SK-N-MC (cell line): ENCODE measurements around the gene DDX19B.
"Not testable (repeated sequence)": the region's sequence is repeated elsewhere in the genome, so short reads cannot be mapped to it uniquely, and the experiment has no call there.

ENCODE experiments used
- DNase-seq: peaks from one replicate; pipeline ENCODE4 v3.0.0-alpha.2; 2011; ENCODE audit warnings: low read depth, low spot score
- H3K27ac ChIP-seq: fragments of 200-600 bp; sonication (generic); 2 replicates; pipeline ENCODE4 v1.5.1; 2016; ENCODE audit warnings: mixed run types
- H3K36me3 ChIP-seq: fragments of 200-600 bp; sonication (generic); 2 replicates; pipeline ENCODE4 v1.6.1; 2017; ENCODE audit warnings: antibody characterized with exemption, low read length, mixed read lengths; ENCODE audit not compliant: insufficient read depth
- H3K4me3 ChIP-seq: fragments of 200-600 bp; sonication (generic); 2 replicates; pipeline ENCODE4 v1.5.1; 2016
- H3K9ac ChIP-seq: fragments of 200-600 bp; sonication (generic); 2 replicates; pipeline ENCODE4 v1.8.0; 2017; ENCODE audit warnings: mixed run types, mixed read lengths; ENCODE audit not compliant: insufficient read length
- H3K9me3 ChIP-seq: fragments of 200-600 bp; sonication (generic); 2 replicates; pipeline ENCODE4 v1.6.1; 2017; ENCODE audit warnings: low read depth, mild to moderate bottlenecking, antibody characterized with exemption, low read length, moderate library complexity, mixed read lengths
- EZH2 ChIP-seq: fragments of 200-600 bp; sonication (generic); IDR thresholded peaks from one replicate; pipeline ENCODE4 v1.6.1; 2017; ENCODE audit warnings: antibody characterized with exemption
- FOXP2 ChIP-seq: optimal IDR thresholded peaks from 2 replicates; pipeline ENCODE3; 2011; ENCODE audit warnings: mild to moderate bottlenecking, moderate library complexity; ENCODE audit not compliant: insufficient read depth; ENCODE audit errors: extremely low read length, control extremely low read depth
- POLR2AphosphoS5 ChIP-seq: IDR thresholded peaks from 2 replicates; pipeline ENCODE4 v1.6.1; 2012; ENCODE audit warnings: mild to moderate bottlenecking, low read depth, low read length, borderline replicate concordance

DDX19B gene

DNA sequence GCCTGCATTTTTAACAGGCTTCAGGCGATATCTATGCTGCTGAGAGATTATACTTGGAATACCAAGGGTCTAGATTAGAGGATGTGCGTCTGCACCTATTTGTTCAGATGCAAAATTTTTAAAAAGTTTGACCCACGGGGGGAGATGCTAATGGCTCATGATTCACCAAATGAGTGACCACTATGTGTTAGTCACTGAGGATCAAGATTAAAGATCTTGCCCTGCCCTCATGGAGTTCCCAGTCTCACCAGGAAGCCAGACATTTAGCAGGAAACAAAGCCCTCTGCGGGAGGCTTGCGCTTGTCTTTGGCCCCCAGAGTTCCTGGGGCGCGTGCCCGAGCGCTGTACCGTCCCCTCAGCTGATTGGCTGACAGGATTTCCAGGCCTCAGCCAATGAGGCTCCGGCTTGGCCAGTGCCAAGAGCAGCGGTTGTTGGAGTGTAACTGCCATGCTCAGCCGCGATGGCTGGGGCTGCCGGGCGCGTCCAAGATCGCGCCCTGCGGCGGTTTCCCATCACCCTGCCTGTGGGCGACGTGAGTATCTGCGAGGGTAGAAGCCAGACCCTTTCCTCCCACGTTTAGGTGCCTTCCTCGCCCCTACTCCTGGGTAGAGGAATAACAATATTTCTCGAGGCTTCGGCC, 4.5 kb upstream of the DDX19B start:
- Histone ChIP-seq H3K4me3 (no peak overlapping the region), H3K27ac (no peak overlapping the region), H3K36me3 (no peaks in the 10 kb centered on the region), H3K9ac (no peak overlapping the region), H3K9me3 (no peaks in the 10 kb centered on the region)
- no peak for DNase-seq
- TF ChIP-seq POLR2AphosphoS5 = no peak
- TF ChIP-seq EZH2 = no peak
- TF ChIP-seq FOXP2 = no peak

DNA sequence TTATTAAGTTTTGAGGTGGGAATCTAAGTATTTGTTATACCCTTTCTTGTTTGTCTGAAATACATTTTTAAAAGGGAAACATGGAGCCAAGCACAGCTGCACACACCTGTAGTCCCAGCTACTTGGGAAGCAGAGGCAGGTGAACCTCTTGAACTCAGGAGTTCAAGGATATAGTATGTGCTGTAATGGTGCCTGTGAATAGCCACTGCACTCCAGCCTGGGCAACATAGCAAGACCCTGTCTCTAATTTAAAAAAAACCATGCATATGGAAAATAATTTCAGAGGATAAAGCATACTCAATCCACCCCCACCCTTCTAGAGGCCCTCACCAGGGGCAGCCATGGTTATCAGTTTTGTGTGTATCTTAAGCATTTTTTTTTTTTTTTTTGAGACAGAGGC, 3.4 kb upstream of the DDX19B start:
- H3K9me3 ChIP-seq = no peaks in the 10 kb centered on the region
- DNase-seq = no peak
- H3K36me3 ChIP-seq = no peaks in the 10 kb centered on the region
- H3K4me3 ChIP-seq = no peak overlapping the region
- no peak overlapping the region for H3K9ac ChIP-seq
- no peak overlapping the region for H3K27ac ChIP-seq
- TF ChIP-seq FOXP2 (no peak), POLR2AphosphoS5 (no peak), EZH2 (no peak)

DNA sequence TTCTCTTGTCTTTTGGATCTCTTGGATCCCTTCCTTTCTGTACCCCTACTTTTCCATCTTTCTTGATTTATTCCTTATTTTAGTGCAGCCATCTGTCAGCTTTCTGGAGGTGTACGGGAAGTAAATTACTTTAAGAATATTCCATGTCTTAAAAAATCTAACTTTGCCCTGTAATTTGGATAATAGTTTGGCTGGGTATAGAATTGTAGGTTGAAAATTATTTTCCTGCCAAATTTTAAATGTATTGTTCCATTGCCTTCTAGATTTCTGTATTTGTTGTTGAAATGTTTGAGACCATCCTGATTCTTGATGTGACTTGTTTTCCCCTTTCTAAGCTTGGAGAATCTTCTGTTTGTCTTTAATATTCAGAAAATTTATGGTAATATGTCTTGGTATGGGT, 2.1 kb downstream of the DDX19B start:
- no peak for DNase-seq
- H3K27ac ChIP-seq = no peak overlapping the region
- H3K9ac ChIP-seq = no peak overlapping the region
- peaks cover 3% of the 10 kb centered on the region; the same call in 1 of the 2 replicates for H3K36me3 ChIP-seq
- no peaks in the 10 kb centered on the region for H3K9me3 ChIP-seq
- no peak overlapping the region for H3K4me3 ChIP-seq
- TF ChIP-seq EZH2 (no peak), FOXP2 (no peak), POLR2AphosphoS5 (no peak)

DNA sequence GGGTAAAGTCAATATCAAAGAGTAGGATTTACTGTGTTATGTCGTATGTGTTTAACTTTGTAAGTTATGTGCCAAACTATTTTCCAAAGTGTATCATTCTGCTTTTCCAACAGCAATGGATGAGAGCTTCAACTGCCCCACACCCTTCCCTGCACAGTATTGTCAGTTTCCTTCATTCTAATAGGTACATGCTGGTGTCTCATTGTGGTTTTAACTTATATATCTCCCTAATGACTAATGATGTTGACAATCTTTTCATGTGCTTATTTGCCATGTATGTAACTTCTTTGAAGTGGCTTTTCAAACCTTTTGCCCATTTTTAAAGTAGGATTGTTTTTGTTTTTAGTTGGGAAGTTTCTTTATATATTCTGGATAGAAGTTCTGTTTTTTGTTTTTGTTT, 3.8 kb downstream of the DDX19B start:
- no peak for TF ChIP-seq FOXP2
- DNase-seq = no peak
- H3K4me3 ChIP-seq = no peak overlapping the region
- no peak overlapping the region for H3K9ac ChIP-seq
- H3K9me3 ChIP-seq = no peaks in the 10 kb centered on the region
- H3K36me3 ChIP-seq = peaks cover 3% of the 10 kb centered on the region; the same call in 1 of the 2 replicates
- no peak overlapping the region for H3K27ac ChIP-seq

DNA sequence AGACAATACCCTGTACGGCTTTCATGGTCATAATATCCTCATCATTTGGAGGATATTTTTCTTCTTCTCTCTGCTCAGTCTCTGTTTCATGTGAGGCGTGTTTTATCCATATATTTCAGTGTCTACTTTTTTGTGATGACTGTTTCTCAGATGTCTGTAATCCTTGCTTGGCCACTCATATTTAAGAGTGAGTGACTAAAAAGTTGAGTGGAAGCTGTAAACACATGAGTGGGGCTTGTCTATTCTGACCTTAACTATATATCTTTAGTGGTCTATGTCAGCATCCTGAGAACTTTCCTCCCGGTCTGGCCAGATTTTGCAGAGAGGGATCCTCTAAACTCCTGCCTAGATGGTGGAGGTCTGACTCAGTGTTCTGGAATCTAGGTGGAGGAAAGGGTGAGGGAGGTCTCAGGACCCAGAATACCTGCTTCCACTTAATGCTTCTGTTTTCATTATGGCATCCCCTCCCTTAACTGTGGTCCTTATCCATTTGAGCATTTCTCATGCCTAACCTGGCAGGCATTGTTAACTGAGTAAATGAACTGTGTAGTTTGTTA, 6.0 kb downstream of the DDX19B start:
- no peak overlapping the region for H3K9ac ChIP-seq
- no peak overlapping the region for H3K27ac ChIP-seq
- no peak for DNase-seq

DNA sequence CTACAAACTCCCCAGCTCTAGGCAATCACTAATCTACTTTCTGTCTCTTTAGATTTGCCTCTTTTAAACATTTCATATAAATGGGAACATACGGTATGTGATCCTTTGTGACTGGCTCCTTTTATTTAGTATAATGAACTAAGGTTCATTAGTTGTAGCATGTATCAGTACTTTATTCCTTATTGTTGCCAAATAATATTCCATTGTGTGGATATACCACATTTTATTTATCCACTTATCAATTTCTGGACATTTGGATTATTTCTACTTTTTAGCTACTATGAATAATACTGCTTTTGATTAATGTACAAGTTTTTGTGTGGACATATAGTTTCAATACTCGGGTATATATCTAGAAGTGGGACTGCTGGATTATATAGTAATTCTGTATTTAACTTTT, 7.9 kb downstream of the DDX19B start:
- Histone ChIP-seq H3K4me3 (no peak overlapping the region), H3K9me3 (no peaks in the 10 kb centered on the region), H3K9ac (no peak overlapping the region), H3K27ac (no peak overlapping the region), H3K36me3 (peaks cover 3% of the 10 kb centered on the region; the same call in 1 of the 2 replicates)
- TF ChIP-seq EZH2 (no peak), POLR2AphosphoS5 (no peak), FOXP2 (no peak)
- no peak for DNase-seq

More for the DNA sequence above, 6.0 kb downstream of the DDX19B start:
- no peak for TF ChIP-seq POLR2AphosphoS5
- no peak for TF ChIP-seq FOXP2
- no peak for TF ChIP-seq EZH2
- Histone ChIP-seq H3K9me3 (no peaks in the 10 kb centered on the region), H3K4me3 (no peak overlapping the region), H3K36me3 (peaks cover 3% of the 10 kb centered on the region; the same call in 1 of the 2 replicates)

DNA sequence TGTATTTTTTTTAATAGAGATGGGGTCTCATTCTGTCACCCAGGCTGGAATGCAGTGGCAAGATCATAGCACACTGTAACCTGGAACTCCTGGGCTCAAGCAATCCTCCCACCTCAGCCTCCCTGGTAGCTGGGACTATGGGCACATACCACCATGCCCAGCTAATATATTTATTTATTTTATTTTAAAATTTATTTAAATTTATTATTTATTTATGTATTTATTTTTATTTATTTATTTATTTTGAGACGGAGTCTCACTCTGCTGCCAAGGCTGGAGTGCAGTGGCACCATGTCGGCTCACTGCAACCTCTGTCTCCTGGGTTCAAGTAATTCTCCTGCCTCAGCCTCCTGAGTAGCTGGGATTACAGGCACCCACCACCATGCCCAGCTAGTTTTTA, 8.7 kb downstream of the DDX19B start:
- DNase-seq, H3K4me3 ChIP-seq, H3K27ac ChIP-seq, H3K9ac ChIP-seq, H3K36me3 ChIP-seq, H3K9me3 ChIP-seq: not testable (repeated sequence)

DNA sequence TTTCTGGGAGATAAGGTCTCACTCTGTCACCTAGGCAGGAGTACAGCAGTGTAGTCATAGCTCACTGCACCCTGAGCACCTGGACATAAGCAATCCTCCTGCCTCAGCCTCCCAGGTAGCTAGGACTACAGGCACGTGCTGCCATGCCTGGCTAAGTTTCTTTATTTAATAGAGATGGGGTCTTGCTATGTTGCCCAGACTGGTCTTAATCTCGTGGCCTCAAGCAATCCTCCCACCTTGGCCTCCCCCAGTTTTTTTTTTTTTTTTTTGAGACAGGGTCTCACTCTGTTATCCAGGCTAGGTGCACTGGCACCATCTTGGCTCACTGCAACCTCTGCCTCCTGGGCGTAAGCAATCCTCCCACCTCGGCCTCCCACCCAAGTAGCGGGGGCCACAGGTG, 21.1 kb downstream of the DDX19B start:
- Histone ChIP-seq H3K36me3 (no peaks in the 10 kb centered on the region; the same call in 1 of the 2 replicates), H3K27ac (no peak overlapping the region), H3K4me3 (no peak overlapping the region), H3K9me3 (no peaks in the 10 kb centered on the region), H3K9ac (no peak overlapping the region)
- no peak for TF ChIP-seq FOXP2
- TF ChIP-seq EZH2 = no peak
- TF ChIP-seq POLR2AphosphoS5 = no peak
- DNase-seq = no peak

DNA sequence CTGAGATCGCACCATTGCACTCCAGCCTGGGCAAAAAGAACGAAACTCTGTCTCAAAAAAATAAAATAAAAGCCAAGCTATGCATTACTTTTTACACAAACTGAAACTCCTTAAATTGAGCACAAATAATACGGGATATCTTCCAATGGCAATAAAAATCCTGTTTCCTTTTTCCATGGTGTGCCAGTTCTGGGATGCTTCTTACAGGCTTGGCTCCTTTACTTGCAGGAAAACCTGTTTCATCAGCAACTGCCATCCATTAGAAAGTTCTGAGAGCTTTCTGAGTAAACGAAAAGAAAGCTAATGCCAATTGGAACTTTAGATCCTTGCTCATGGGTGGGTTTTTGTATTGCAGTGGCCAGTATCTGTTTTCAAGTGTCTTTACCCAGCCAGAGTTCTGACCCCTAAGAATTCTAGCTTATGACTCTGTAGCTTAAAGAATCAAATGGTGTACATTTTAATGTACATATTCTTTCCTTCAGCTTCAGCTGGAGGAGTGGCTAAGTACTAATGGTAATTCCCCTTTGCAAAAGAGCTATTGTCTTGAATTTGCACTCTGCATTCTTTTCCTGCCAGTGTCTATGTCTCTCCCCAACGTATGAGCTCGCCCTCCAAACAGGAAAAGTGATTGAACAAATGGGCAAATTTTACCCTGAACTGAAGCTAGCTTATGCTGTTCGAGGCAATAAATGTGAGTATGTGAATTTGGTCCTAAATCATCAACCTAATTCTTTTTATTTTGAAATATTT, 26.2 kb downstream of the DDX19B start:
- no peak for DNase-seq
- no peak for TF ChIP-seq EZH2
- TF ChIP-seq POLR2AphosphoS5 = no peak
- TF ChIP-seq FOXP2 = no peak
- no peak overlapping the region for H3K4me3 ChIP-seq
- H3K27ac ChIP-seq = no peak overlapping the region
- no peaks in the 10 kb centered on the region; the same call in 1 of the 2 replicates for H3K36me3 ChIP-seq
- H3K9ac ChIP-seq = no peak overlapping the region
- no peaks in the 10 kb centered on the region for H3K9me3 ChIP-seq
